ENCODE results near the gene IDH2.

IDH2 gene

DNA sequence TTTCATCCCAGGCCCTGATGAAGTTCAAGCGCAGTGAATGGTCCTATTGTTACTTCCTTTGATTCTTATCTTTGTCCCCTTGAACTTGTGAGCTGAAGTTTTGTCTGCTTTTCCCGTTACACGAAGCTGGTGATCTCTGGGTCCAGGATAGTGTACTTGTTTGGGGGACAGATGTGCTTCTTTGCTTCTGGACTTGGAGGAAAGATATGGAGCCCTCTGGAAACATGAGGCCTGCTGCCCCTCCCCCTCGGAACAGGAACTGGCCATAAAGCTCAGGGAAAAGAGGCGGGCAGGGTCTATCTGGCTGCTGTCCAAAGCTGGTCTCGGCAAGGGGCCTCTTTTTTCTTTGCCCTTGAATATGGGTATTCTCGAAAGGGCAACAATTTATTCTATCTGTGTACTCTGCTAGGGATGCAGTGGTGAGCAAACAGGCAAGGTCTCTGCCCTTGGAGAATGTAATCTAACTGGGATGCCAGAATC is 47.6 kb downstream of the IDH2 start:
- H3K4me3 ChIP-seq (ENCODE audit: low read depth, low read length): no peak overlapping the region

GRCh38 chr15:90053685-90054466 is 48.4 kb downstream of the IDH2 start:
- no peak overlapping the region for H3K4me3 ChIP-seq (ENCODE audit: low read depth, low read length)
- TF ChIP-seq, protein P1, sequence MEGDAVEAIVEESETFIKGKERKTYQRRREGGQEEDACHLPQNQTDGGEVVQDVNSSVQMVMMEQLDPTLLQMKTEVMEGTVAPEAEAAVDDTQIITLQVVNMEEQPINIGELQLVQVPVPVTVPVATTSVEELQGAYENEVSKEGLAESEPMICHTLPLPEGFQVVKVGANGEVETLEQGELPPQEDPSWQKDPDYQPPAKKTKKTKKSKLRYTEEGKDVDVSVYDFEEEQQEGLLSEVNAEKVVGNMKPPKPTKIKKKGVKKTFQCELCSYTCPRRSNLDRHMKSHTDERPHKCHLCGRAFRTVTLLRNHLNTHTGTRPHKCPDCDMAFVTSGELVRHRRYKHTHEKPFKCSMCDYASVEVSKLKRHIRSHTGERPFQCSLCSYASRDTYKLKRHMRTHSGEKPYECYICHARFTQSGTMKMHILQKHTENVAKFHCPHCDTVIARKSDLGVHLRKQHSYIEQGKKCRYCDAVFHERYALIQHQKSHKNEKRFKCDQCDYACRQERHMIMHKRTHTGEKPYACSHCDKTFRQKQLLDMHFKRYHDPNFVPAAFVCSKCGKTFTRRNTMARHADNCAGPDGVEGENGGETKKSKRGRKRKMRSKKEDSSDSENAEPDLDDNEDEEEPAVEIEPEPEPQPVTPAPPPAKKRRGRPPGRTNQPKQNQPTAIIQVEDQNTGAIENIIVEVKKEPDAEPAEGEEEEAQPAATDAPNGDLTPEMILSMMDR (IDR thresholded peaks at IDR 0.05; ENCODE audit: borderline replicate concordance, insufficient read depth, low read depth, low read length): no peak

More for the DNA sequence above, 47.6 kb downstream of the IDH2 start:
- TF ChIP-seq, protein P1 (IDR thresholded peaks at IDR 0.05; ENCODE audit: borderline replicate concordance, insufficient read depth, low read depth, low read length): no peak

- no peak overlapping the region for H3K4me3 ChIP-seq (ENCODE audit: low read depth, low read length)
- TF ChIP-seq, protein P1 (IDR thresholded peaks at IDR 0.05; ENCODE audit: borderline replicate concordance, insufficient read depth, low read depth, low read length): no peak
Observed at GRCh38 chr15:90051874-90052273, 50.4 kb downstream of the IDH2 start.

DNA sequence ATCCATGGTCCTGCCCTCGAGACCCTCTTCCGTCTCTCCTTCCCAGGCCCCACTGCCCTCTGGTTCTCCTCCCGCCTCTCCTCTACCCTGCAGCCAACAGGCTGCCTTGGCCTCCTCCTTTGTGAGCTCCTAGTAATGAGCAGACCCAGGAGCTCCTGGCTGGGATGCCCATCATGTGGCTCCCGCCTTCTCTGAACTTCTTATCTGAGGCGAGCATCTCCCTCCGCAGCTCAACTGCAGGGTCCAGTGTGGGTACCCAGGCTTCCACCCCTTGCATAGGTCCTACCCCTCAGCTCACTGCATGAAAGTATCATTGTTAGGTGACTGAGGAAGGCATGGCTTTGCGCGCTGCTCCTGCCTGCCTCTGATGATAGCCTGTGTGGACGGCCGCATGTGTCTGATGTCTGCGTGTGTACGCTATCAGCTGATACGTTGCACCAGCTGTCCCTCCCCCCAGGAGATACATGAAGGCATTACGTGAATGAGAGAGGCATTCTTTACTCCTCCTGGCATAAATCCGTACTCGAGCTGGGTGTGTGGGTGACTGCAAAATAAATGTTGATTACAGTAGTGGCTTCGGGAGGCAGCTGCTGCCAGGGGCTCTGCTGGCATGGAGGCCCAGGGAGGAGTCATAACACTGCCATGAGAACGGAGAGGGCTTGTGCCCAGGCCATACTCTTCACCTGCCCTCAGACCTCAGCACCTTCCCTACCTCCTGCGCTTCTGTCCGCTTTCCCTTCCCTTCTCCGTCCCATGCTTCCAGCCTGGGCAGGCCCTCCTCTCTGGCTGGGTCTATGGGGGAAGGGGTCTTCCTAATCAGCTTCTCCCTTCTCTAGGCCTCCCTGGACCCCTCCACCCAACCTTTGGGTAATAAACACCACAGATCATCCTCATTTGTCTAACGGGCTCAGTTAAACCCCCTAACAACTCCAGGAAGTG is 52.3 kb downstream of the IDH2 start:
- no peak overlapping the region for H3K4me3 ChIP-seq (ENCODE audit: low read depth, low read length)

DNA sequence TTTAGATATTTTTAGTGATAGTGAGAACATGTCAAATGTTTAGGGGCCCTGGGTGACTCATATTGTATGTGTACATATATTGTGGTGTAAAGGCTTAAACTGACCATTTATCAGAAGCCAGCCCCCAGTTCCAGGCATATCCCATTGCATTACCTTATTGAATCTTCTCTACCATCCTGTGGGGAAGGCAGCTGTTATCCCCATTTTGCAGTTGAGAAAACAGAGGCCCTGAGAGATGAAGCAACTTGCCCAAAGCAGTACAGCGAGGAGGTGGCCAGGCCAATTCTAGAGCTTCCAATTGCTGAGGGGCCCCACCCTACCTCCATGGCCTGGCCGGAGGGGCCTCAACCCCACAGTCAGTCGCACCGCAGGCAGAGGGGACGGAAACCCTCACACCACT is 53.2 kb downstream of the IDH2 start:
- TF ChIP-seq, protein P1 (IDR thresholded peaks at IDR 0.05; ENCODE audit: borderline replicate concordance, insufficient read depth, low read depth, low read length): no peak
- H3K4me3 ChIP-seq (ENCODE audit: low read depth, low read length): no peak overlapping the region

More for the DNA sequence above, 52.3 kb downstream of the IDH2 start:
- TF ChIP-seq, protein P1 (IDR thresholded peaks at IDR 0.05; ENCODE audit: borderline replicate concordance, insufficient read depth, low read depth, low read length): no peak

- TF ChIP-seq, protein P1 (IDR thresholded peaks at IDR 0.05; ENCODE audit: borderline replicate concordance, insufficient read depth, low read depth, low read length): no peak
- no peak overlapping the region for H3K4me3 ChIP-seq (ENCODE audit: low read depth, low read length)
Observed at GRCh38 chr15:90047956-90048575, 54.2 kb downstream of the IDH2 start.
